ENCODE measurements around the gene CENPV. TPM values are rescaled to one million over a fixed set of nuclear protein-coding genes. Genes with fewer than 3 reads are reported as not detected.

CENPV gene
- total RNA-seq, 1 donor from 2014 or later, result 13.5 TPM

GRCh38 chr17:16363749-16364536 lies 10.7 kb upstream of the CENPV start:
- intact Hi-C loops (cut with micrococcal nuclease), result loop anchor here (1.0 to 10.0 kb wide), 6 partner anchors 11 to 339 kb away; partner anchors contain the start of genes CENPV, TRPV2 and UBB

GRCh38 chr17:16361874-16362273 lies 8.6 kb upstream of the CENPV start:
- intact Hi-C loops (cut with micrococcal nuclease), result loop anchor here (2.0 to 10.0 kb wide), 3 partner anchors 19 to 337 kb away; partner anchors contain the start of gene UBB

- intact Hi-C loops (cut with micrococcal nuclease), result no loop called here
These were observed 5.1 kb upstream of the CENPV start for GRCh38 chr17:16358394-16358793.

GRCh38 chr17:16354585-16354984 lies 1.3 kb upstream of the CENPV start:
- intact Hi-C loops (cut with micrococcal nuclease), result no loop called here

GRCh38 chr17:16352667-16353316 lies 477 bp downstream of the CENPV start:
- intact Hi-C loops (cut with micrococcal nuclease), result loop anchor here (1.0 to 2.0 kb wide), 4 partner anchors 11 to 136 kb away; partner anchors contain the start of genes PIGL and UBB

GRCh38 chr17:16352303-16352666 lies 984 bp downstream of the CENPV start:
- intact Hi-C loops (cut with micrococcal nuclease), result loop anchor here (2.0 kb wide), 2 partner anchors 29 to 135 kb away; partner anchors contain the start of genes PIGL and UBB

- intact Hi-C loops (cut with micrococcal nuclease), result loop anchor here (2.0 kb wide), 2 partner anchors 29 to 135 kb away; partner anchors contain the start of genes PIGL and UBB
These were observed 1.4 kb downstream of the CENPV start for GRCh38 chr17:16351831-16352230.

GRCh38 chr17:16349431-16349830 lies 3.8 kb downstream of the CENPV start:
- intact Hi-C loops (cut with micrococcal nuclease), result no loop called here

GRCh38 chr17:16348586-16348985 lies 4.7 kb downstream of the CENPV start:
- intact Hi-C loops (cut with micrococcal nuclease), result no loop called here

GRCh38 chr17:16346721-16347271 lies 6.5 kb downstream of the CENPV start:
- intact Hi-C loops (cut with micrococcal nuclease), result no loop called here

GRCh38 chr17:16345565-16345964 lies 7.7 kb downstream of the CENPV start:
- intact Hi-C loops (cut with micrococcal nuclease), result no loop called here

- intact Hi-C loops (cut with micrococcal nuclease), result no loop called here
These were observed 9.7 kb downstream of the CENPV start for GRCh38 chr17:16343569-16343968.

- intact Hi-C loops (cut with micrococcal nuclease), result no loop called here
These were observed 10.3 kb downstream of the CENPV start for GRCh38 chr17:16342979-16343378.

- intact Hi-C loops (cut with micrococcal nuclease), result no loop called here
These were observed 13.3 kb downstream of the CENPV start for GRCh38 chr17:16339959-16340358.

- intact Hi-C loops (cut with micrococcal nuclease), result no loop called here
These were observed 13.9 kb downstream of the CENPV start for GRCh38 chr17:16339402-16339801.

- intact Hi-C loops (cut with micrococcal nuclease), result no loop called here
These were observed 14.9 kb downstream of the CENPV start for GRCh38 chr17:16338391-16338790.

- intact Hi-C loops (cut with micrococcal nuclease), result no loop called here
These were observed 23.6 kb downstream of the CENPV start for GRCh38 chr17:16329519-16330271.

GRCh38 chr17:16328997-16329396 lies 24.3 kb downstream of the CENPV start:
- intact Hi-C loops (cut with micrococcal nuclease), result no loop called here

GRCh38 chr17:16327018-16327417 lies 26.3 kb downstream of the CENPV start:
- intact Hi-C loops (cut with micrococcal nuclease), result no loop called here

- intact Hi-C loops (cut with micrococcal nuclease), result no loop called here
These were observed 27.3 kb downstream of the CENPV start for GRCh38 chr17:16325964-16326363.

- intact Hi-C loops (cut with micrococcal nuclease), result no loop called here
These were observed 30.6 kb downstream of the CENPV start for GRCh38 chr17:16322636-16323035.
